Mesodermal cell (in vitro differentiated cells): ENCODE results near the gene PALD1.
"Not testable (repeated sequence)": the region's sequence is repeated elsewhere in the genome, so short reads cannot be mapped to it uniquely, and the experiment has no call there.

Source experiments
- H3K27ac ChIP-seq: 2 replicates; pipeline ENCODE4 v1.7.0; 2013; ENCODE audit warnings: mild to moderate bottlenecking, low read depth, low read length, moderate library complexity; ENCODE audit not compliant: severe bottlenecking
- H3K36me3 ChIP-seq: 2 replicates; pipeline ENCODE4 v1.7.1; 2013; ENCODE audit warnings: mild to moderate bottlenecking, low read length, moderate library complexity; ENCODE audit not compliant: control insufficient read depth, insufficient read depth
- H3K4me1 ChIP-seq: one replicate; pipeline ENCODE4 v1.7.1; 2013; ENCODE audit warnings: mild to moderate bottlenecking, low read length; ENCODE audit not compliant: insufficient read depth, control insufficient read depth, poor library complexity, severe bottlenecking
- H3K4me3 ChIP-seq: 2 replicates; pipeline ENCODE4 v1.7.0; 2013; ENCODE audit warnings: low read length, control low read depth, mild to moderate bottlenecking; ENCODE audit not compliant: insufficient read depth, poor library complexity, severe bottlenecking; ENCODE audit errors: extremely low read depth
- H3K9me3 ChIP-seq: 2 replicates; pipeline ENCODE4 v1.7.1; 2013; ENCODE audit warnings: mild to moderate bottlenecking, low read length, moderate library complexity; ENCODE audit not compliant: control insufficient read depth
- WGBS, 2 experiments: methylation state at CpG; one replicate each; pipeline ENCODE4 v1.1.5; 2013; ENCODE audit warnings: missing lambda C conversion rate in 2 of 2; ENCODE audit not compliant: insufficient coverage in 2 of 2; 5-methylcytosine and 5-hydroxymethylcytosine counted together

The PALD1 gene

DNA sequence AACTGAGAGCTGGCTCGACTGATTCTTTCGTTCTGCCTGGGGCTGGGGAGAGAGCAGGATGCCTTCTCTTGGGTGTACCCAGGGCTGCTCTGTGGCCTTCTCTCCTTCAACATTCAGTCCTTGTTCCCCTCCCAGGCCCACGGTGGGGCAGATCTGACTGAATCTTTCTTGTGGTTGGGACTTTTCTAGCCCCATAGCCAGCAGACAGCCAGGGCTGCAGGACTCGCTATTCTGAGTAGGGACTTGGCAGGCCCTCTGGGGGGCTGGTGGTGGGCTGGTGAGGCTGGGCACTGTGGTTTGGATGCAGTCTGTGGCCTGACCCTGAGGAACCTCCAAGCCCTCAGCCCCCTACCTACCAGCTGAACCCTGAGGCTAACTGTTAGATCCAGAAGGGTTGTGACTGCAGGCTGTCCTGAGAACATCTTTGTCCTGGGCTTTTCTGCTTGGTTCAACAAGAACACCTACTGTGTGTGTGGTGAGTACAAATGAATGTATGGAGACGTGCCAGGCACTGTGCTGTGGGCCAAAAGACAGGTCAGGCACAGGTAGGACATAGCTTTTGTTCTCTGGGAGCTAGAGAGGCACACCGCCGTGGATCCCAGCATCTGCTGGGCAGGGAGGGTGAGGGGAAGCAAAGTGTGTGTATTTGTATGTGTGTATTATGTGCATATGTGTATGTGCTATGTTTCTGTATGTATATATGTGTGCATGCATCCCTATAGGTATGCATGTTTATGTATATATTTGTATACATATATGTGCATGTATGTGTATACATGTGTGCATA is 2.1 kb upstream of the PALD1 start:
- Histone ChIP-seq H3K4me3 (no peak overlapping the region), H3K4me1 (peaks cover 12% of the 10 kb centered on the region), H3K27ac (no peak overlapping the region), H3K36me3 (no peaks in the 10 kb centered on the region), H3K9me3 (no peaks in the 10 kb centered on the region)
- 86 to 91% methylated on average over 5 to 6 of the region's 7 CpGs for WGBS, 2 experiments

GRCh38 chr10:70477661-70478162 is 855 bp upstream of the PALD1 start:
- 5 to 46% methylated on average over 2 to 13 of the region's 27 CpGs for WGBS, 2 experiments
- no peaks in the 10 kb centered on the region for H3K36me3 ChIP-seq
- peak overlapping the region; percentile 56 for H3K4me3 ChIP-seq
- H3K9me3 ChIP-seq: no peaks in the 10 kb centered on the region
- H3K4me1 ChIP-seq: peaks cover 16% of the 10 kb centered on the region
- no peak overlapping the region for H3K27ac ChIP-seq

GRCh38 chr10:70479165-70479581 is 606 bp downstream of the PALD1 start:
- no peak overlapping the region for H3K27ac ChIP-seq
- H3K4me1 ChIP-seq: peaks cover 24% of the 10 kb centered on the region
- peak overlapping the region; percentile 56 for H3K4me3 ChIP-seq
- H3K36me3 ChIP-seq: no peaks in the 10 kb centered on the region
- no peaks in the 10 kb centered on the region for H3K9me3 ChIP-seq
- WGBS, 2 experiments: 25 to 27% methylated on average over 9 to 10 of the region's 11 CpGs

GRCh38 chr10:70479626-70480238 is 1.2 kb downstream of the PALD1 start:
- Histone ChIP-seq H3K27ac (no peak overlapping the region), H3K4me1 (peaks cover 24% of the 10 kb centered on the region), H3K36me3 (no peaks in the 10 kb centered on the region), H3K4me3 (peak overlapping the region; percentile 56), H3K9me3 (no peaks in the 10 kb centered on the region)
- WGBS, 2 experiments: 76 to 79% methylated on average over 3 to 5 of the region's 8 CpGs

DNA sequence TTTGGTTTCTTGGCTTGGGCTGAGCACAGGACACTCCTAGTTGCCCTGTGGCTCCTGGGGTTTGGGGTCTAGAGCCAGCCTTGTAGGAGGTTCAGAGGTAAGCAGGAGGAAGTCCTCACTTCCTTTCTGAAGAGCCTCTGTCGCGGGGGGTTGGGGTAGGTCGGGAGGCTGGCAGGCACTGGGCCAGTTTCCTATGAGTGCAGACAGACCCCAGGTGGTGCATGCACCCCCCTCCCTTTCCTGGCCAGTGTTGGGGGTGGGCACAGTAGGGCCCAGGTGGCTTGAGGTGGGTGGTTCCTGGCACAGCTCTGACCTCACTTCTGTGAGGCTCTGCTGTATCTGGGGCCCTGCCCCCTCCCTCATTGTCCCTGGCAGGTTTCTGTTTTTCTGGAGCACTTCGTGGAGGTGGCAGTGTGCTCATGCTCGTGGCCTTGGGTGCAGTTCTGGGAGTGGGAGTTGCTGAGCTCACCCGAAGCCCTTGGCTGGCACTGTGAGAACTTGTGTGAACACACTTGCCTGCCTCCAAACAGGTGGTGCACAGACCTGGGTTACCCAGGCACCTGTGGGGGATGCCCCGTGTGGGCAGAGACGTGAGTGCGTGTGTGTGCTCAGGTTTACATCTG is 1.8 kb downstream of the PALD1 start:
- WGBS, 2 experiments: 69 to 78% methylated on average over 6 to 8 of the region's 9 CpGs
- Histone ChIP-seq H3K4me1 (peaks cover 24% of the 10 kb centered on the region), H3K4me3 (no peak overlapping the region), H3K9me3 (no peaks in the 10 kb centered on the region), H3K27ac (no peak overlapping the region), H3K36me3 (peaks cover under 1% of the 10 kb centered on the region)

- peaks cover 7% of the 10 kb centered on the region for H3K36me3 ChIP-seq
- peaks cover 24% of the 10 kb centered on the region for H3K4me1 ChIP-seq
- no peak overlapping the region for H3K4me3 ChIP-seq
- no peaks in the 10 kb centered on the region for H3K9me3 ChIP-seq
- WGBS, 2 experiments: 88 to 92% methylated on average over 6 to 9 of the region's 9 CpGs
- H3K27ac ChIP-seq: no peak overlapping the region
These were observed 2.5 kb downstream of the PALD1 start for GRCh38 chr10:70481105-70481504.

DNA sequence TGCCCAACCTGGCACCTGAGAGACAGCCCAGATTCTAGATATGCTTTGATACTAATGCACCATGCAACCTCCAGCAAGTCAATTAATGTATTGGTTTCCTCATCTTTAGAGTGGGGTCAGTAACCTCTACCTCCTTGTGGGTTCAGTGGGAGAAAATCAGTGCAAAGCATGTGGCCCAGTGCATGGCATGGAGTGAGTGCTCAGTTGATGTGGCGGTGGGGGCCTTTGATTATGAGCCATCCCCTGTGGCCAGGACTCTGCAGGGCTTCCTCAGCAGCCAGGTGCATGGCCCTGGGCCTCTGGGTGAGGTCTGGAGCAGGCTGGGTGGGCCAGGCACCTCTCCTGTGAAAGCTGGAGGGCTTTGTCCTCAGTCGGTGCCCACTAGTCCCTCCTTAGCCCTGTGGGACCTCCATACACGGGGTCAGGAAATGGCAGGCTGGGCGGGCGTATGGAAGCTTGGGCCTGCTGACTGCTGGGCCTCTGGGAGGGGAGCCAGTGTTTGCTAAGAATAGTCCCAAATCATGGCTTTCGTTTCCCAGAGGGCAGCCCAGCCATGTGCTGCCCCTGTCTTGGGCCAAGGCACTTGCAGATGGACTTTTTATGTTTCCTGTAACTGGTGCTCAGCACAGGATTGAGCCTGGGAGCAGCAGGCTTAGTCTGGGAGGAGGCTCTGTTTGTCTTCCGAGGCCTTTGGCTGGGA is 3.4 kb downstream of the PALD1 start:
- Histone ChIP-seq H3K27ac (no peak overlapping the region), H3K4me3 (no peak overlapping the region), H3K9me3 (no peaks in the 10 kb centered on the region), H3K4me1 (peaks cover 24% of the 10 kb centered on the region), H3K36me3 (peaks cover 9% of the 10 kb centered on the region)
- WGBS, 2 experiments: 81 to 87% methylated on average over 7 of the region's 7 CpGs

GRCh38 chr10:70482982-70483760 is 4.6 kb downstream of the PALD1 start:
- WGBS, 2 experiments: 50 to 61% methylated on average over 8 of the region's 8 CpGs
- no peak overlapping the region for H3K27ac ChIP-seq
- no peaks in the 10 kb centered on the region for H3K9me3 ChIP-seq
- peaks cover 9% of the 10 kb centered on the region for H3K36me3 ChIP-seq
- no peak overlapping the region for H3K4me3 ChIP-seq
- H3K4me1 ChIP-seq: peaks cover 16% of the 10 kb centered on the region

DNA sequence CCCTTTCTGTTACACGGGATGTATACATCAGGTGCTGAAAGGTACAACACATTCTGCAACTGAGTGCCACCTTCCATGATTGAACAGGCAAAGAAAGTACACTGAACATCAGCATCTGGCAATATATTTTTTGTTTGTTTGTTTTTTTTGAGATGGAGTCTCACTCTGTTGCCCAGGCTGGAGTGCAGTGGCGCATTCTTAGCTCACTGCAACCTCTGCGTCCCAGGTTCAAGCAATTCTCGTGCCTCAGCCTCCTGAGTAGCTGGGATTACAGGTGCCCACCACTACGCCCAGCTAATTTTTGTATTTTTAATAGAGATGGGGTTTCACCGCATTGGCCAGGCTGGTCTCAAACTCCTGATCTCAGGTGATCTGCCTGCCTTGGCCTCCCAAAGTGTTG is 5.3 kb downstream of the PALD1 start:
- H3K4me3 ChIP-seq, H3K27ac ChIP-seq, H3K9me3 ChIP-seq, H3K36me3 ChIP-seq: not testable (repeated sequence)
- 87 to 92% methylated on average over 4 to 5 of the region's 6 CpGs for WGBS, 2 experiments
- H3K4me1 ChIP-seq: peaks cover 16% of the 10 kb centered on the region

DNA sequence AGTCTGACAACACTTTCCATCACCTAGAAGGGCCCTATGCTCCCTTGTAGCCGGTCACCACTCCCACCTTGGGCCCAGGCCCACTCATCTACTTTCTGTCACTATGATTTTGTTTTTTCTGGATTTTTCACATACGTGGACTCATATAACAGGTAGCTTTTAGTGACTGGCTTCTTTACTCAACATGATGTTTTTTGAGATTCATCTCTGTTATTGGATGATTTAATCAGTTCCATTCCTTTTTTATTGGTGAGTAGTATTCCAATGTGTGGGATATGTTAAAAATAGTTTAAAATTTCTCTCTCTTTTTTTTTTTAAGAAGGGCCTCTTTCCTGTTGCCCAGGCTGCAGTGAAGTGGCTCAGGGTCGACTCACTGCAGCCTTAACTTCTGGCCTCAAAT is 9.3 kb downstream of the PALD1 start:
- Histone ChIP-seq H3K4me3 (no peak overlapping the region), H3K4me1 (peaks cover 7% of the 10 kb centered on the region), H3K27ac (no peak overlapping the region), H3K9me3 (no peaks in the 10 kb centered on the region), H3K36me3 (peaks cover 9% of the 10 kb centered on the region)
- WGBS, 2 experiments: 83 to 100% methylated on average over 1 to 2 of the region's 3 CpGs
